ENCODE results near the gene HSP90AB1.

HSP90AB1 gene

DNA sequence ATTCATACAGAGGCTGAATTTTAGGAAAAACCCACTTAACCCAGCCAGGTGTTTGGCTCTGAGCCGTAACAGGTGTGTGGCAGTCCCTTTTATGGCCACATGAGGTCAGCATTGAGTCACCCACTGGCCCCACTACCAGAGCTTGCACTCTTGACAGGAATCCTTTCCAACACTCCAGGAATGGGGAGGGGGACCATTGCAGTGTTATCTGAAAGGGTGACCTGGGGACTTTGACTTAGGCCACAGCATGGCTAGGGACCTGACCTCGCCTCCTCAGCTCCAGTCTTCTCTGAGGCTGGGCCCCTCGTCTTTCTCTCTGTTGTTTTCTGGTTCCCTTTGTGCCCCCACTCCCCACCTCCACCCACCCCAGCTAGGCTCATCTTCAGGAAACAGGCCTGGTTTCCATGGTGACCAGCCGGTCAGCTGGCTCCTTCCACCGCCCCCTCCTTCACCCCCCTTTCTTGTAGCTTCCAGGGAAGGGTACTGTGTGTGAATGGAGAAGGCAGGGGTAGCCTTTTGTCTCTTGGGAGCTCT lies 21.3 kb downstream of the HSP90AB1 start:
- DNase-seq (ENCODE audit: low read depth in 2 of 3, low spot score in 2 of 3), result no peak

DNA sequence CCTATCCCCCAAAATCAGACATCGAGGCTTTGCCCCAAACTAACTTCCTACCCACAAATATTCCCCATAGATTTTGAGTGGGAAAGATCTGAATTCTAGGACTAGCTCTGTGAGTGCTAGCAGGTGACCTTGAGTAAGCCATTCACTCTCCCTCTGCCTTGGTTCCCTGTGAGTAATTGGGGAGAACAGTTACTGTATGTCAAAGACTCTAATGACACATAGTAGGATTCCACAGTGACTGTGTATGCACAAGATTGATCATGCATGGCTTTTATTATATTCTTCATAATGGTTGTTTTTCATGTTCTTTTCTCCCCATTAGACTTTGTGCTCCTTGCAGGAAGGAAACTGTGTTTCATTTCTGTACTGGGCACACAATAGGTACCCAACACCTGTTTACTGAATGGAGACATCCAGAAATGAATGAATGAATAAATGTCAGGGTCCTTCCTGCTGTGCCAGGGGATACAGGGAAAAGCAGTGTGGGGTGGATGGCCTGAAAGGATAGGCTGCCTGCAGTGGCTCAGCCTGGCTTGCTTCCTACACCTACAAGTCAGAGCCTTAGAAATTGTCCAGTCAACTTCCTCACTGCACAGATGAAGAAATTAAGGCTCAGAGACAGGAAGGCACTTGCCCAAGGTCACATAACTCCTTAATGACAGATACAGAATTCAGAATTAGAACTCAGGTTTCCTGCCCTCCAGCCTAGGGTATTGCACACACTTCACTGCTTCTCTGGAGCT lies 22.4 kb downstream of the HSP90AB1 start:
- DNase-seq (ENCODE audit: low read depth in 2 of 3, low spot score in 2 of 3), result no peak

DNA sequence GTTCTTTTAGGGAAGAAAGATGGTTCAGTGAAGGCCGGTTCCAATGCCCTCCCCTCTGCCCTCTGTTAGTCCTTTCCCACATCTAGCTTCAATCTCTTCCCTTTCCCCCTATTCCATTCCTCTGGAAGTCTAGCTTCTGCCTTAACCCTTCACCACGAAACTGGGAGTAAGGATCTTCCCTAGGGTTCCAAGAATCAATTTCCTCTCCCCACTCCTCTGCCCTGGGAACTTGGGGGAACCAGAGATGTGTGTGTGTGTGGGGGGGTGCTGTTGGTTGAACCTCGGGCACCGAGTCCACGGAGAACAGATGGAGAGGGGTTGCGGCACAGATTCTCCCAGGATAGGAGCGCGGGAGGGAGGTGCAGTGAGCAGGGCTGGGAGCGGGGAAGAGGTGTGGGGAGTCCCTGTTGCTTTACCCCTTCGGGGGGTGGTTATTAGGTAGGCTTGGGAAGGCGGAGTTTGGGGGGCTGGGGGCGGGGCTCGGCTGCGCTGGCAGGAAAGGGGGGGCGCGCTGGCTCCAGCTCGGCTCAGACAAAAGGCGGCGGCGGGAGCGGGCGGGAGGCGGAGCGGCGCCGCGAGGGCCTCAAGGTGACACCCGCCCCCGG lies 23.1 kb downstream of the HSP90AB1 start, which contains the start of gene TMEM151B:
Gene TMEM151B (plus strand): TSS at position 530 of the 605 bp plus-strand sequence. CDS start 293 bp downstream, outside the sequence.
- no peak for DNase-seq (ENCODE audit: low read depth in 2 of 3, low spot score in 2 of 3)

DNA sequence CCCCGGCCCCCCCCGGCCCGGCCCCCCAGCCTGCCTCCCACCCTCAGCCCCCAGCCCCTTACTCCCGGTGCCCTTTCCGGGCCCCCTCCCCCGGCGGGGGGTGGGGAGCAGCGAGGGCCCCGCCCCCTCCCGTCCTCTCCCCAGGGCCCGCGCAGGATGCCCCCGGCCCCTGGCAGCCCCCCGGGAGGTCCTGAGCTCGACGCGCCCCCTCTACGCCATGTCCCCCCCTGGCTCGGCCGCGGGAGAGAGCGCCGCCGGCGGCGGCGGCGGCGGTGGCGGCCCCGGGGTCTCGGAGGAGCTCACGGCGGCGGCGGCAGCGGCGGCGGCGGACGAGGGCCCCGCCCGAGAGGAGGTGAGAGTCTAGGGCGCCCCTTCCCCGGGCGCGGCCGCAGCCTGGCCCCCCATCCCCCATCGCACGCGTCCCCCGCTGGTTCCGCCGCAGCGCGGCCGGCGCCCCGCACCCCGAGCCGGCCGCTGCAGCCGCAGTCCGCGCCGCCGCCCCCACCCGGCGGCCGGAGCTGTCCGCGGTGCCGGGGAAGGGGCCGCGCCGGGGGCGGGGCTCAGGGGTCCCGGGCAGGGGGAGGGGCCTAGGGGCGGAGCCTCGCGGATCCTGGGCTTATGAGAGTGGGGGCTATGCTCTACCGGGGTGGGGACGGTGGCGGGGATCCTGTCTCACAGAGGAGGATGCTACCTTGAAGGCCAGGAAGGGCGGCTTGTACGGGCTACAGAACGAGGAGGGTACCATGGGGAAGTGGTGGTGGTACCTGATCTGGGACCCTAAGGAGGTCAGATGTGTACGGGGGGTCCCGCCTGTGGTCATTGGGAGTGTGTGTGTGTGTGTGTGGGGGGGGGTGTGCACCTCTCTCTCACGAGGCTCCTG lies 23.9 kb downstream of the HSP90AB1 start:
- DNase-seq (ENCODE audit: low read depth in 2 of 3, low spot score in 2 of 3), result no peak

DNA sequence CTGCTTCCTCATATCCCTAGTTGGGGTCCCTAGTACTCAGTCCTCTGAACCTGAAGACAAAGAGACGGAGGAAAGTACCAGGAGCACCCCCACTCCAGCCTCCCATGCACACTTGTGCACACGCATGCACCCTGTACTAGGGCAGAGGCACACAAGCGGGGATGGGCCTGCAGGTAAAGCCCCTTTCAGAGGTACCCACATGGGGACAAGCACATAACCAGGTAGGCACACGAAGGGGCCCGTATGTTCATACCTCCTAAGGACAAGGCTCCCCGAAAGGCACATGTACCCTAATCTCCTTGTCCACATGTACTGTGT lies 24.5 kb downstream of the HSP90AB1 start:
- DNase-seq (ENCODE audit: low read depth in 2 of 3, low spot score in 2 of 3), result no peak

DNA sequence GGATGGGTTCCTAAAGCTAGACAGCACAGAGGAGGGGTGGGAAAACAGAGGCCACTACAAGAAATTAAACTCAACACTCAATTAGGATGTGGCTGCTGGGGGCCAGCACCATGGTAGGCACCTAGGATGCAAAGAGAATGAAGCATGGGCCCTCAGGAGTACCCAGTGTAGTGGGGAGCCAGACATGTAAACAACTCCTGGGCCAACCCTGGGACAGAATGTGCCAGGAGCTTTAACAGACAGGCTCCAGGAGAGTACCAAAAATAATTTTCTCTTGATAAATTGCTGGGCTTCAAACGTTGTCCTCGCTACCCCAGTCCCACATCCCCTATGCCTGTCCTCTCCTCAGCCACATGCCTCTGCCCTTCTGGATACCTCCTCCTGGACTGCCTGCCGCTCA lies 25.0 kb downstream of the HSP90AB1 start:
- no peak for DNase-seq (ENCODE audit: low read depth in 2 of 3, low spot score in 2 of 3)

DNA sequence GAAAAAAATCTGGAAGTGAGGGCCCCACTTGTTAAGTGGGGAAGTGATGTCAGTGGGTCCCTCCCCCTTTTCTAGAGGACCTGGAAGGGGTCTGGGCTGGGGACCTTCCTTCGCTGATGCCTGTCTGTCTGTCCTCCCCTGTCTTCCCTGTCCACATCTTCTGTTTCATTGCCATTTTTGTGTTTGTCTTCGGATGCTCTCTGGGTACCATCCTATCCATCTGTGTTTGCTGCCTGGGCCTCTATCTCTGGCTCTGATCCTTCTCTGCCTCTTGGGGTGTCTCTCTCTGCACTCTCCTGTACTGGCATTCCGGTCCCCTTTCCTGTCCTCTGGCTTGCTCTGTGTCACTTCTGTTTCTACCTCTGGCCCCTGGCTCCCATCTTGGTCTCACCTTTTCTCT lies 25.6 kb downstream of the HSP90AB1 start:
- DNase-seq (ENCODE audit: low read depth in 2 of 3, low spot score in 2 of 3), result no peak

DNA sequence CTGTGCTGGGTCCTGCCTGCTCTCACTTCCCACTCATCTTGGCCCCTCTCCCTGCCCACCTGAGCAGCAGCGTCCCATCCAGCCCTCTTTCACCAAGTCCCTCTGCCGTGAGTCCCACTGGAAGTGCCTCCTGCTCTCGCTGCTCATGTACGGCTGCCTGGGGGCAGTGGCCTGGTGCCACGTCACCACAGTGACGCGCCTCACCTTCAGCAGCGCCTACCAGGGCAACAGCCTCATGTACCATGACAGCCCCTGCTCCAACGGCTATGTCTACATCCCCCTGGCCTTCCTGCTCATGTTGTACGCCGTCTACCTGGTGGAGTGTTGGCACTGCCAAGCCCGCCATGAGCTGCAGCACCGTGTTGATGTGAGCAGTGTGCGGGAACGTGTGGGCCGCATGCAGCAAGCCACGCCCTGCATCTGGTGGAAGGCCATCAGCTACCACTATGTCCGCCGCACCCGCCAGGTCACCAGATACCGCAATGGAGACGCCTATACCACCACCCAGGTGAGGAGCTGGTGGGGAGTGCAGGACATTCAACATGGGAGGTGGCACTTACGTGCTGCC lies 26.2 kb downstream of the HSP90AB1 start:
- no peak for DNase-seq (ENCODE audit: low read depth in 2 of 3, low spot score in 2 of 3)

DNA sequence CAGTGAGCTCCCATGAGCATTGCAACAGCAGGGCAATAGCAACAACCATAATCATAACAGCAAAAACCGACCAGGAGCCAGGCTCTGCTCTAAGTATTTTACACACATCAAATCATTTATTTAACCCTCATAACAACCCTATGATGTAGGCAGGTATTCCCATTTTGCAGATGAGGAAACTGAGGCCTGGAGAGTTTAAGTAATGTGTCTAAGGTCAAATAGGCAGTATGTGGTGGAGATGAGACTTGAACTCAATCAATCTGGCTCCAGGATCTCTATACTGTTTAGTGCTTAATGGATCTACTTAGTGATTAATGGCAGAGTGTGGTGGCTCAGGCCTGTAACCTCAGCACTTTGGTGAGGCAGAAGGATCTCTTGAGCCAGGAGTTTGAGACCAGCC lies 26.7 kb downstream of the HSP90AB1 start:
- DNase-seq (ENCODE audit: low read depth in 2 of 3, low spot score in 2 of 3), result no peak

DNA sequence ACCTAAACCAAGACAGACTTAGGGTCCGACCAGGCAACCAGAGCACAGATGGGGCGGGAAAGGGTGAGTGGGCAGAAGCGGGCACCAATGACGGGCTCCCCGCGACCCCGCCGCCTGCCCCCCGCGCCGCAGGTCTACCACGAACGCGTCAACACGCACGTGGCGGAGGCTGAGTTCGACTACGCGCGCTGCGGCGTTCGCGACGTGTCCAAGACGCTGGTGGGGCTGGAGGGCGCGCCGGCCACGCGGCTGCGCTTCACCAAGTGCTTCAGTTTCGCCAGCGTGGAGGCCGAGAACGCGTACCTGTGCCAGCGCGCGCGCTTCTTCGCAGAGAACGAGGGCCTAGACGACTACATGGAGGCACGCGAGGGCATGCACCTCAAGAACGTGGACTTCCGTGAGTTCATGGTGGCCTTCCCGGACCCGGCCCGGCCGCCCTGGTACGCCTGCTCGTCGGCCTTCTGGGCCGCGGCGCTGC lies 28.4 kb downstream of the HSP90AB1 start:
- DNase-seq (ENCODE audit: low read depth in 2 of 3, low spot score in 2 of 3), result no peak

DNA sequence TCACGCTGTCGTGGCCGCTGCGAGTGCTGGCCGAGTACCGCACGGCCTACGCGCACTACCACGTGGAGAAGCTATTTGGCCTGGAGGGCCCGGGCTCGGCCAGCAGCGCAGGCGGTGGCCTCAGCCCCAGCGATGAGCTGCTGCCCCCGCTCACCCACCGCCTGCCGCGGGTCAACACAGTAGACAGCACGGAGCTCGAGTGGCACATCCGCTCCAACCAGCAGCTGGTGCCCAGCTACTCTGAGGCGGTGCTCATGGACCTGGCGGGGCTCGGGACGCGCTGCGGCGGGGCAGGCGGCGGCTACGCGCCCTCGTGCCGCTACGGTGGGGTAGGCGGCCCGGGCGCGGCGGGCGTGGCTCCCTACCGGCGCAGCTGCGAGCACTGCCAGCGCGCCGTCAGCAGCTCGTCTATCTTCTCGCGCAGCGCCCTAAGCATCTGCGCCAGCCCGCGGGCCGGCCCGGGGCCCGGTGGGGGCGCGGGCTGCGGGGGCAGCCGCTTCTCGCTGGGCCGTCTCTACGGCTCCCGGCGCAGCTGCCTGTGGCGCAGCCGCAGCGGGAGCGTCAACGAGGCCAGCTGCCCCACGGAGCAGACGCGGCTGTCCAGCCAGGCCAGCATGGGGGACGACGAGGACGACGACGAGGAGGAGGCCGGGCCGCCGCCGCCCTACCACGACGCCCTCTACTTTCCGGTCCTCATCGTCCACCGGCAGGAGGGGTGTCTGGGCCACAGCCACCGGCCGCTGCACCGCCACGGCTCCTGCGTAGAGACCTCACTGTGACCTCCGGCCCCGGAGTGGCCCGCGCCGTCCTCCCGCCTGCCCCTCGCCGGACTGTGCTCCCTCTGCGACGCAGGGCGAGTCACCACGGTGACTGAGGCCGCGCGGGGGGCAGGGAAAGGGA lies 29.1 kb downstream of the HSP90AB1 start:
- no peak for DNase-seq (ENCODE audit: low read depth in 2 of 3, low spot score in 2 of 3)

DNA sequence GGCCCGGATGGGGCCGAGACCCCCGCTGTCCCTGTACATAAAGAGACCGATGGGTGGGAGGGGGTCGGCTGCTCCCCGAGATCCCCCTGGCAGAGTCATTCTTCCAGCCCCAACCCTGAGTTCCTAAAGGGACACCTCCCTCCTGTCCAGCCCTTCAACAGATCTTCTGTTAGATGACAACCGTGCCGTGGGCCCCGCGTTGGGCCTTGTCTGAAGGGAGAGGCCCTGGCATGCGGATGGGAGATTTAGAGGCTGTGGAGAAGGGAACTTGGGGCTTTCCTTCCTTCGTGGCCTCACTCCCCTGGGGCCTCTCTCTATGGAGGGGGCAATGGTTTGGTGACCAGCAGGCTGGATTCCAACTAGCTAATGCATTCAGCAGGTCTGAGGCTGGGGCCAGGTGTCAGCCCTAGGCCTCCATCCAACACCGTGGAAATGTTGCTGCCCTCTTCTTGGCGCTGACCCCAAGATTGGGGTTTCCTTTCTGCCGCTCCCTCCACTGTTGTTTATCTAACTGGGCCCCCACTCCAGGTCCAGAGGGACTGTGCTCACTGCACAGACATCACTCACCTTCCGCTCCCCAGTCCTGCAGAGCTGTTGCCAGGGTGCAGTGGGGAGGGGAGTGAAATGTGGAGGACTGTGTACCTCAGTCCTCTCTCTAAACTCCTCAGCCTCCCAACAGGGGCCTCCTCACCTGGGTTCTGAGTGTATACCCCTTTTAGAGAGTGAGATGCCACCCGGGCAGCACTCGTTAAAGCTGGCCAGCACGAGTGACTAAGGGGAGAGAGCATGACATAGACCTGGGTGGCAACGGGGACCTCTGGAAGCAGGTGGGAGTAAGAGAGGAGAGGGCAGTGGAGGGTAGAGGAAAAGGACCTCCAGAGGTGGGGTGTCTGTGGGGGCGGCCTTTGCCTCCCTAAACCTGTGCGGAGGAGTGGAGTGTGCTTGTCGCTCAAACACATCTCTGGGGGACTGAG lies 30.1 kb downstream of the HSP90AB1 start:
- DNase-seq (ENCODE audit: low read depth in 2 of 3, low spot score in 2 of 3), result no peak

DNA sequence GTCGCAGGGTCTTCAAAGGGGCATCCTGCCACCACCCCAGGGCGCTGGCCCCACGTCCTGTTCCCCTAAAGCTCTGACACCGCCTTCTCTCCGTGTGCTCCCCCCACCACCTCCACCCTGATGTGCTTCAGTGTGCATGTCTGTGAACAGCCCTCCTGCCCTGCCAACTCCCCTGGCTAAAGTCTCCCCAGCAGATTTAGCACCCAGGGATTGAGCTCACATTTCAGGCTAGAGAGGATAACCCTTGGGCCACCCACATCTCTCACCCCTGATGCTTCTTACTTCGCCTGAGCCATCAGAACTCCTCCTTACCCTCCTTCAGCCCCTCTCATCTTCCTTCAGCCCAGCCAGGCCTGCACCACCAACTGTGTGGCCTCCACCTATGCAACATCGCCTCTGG lies 30.9 kb downstream of the HSP90AB1 start:
- no peak for DNase-seq (ENCODE audit: low read depth in 2 of 3, low spot score in 2 of 3)

DNA sequence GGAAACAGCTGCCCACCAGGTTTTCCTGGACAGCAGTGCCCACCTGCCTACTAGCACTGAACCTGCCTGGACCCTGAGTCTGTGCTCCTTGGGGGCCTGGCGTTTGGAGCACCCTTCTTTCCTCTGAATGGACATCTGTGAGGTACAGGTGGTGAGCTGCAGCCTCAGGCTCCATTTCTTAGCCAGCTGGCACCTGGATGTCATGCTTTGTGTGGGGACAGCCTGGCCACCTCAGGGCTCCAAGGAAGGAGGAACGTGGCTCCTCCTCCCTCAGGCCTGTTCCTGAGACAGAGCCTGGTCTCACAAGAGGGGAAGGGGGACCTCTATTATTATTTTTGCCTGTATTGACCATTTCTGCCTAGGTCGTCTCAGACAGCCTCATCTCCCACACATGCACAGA lies 31.4 kb downstream of the HSP90AB1 start:
- DNase-seq (ENCODE audit: low read depth in 2 of 3, low spot score in 2 of 3), result no peak

DNA sequence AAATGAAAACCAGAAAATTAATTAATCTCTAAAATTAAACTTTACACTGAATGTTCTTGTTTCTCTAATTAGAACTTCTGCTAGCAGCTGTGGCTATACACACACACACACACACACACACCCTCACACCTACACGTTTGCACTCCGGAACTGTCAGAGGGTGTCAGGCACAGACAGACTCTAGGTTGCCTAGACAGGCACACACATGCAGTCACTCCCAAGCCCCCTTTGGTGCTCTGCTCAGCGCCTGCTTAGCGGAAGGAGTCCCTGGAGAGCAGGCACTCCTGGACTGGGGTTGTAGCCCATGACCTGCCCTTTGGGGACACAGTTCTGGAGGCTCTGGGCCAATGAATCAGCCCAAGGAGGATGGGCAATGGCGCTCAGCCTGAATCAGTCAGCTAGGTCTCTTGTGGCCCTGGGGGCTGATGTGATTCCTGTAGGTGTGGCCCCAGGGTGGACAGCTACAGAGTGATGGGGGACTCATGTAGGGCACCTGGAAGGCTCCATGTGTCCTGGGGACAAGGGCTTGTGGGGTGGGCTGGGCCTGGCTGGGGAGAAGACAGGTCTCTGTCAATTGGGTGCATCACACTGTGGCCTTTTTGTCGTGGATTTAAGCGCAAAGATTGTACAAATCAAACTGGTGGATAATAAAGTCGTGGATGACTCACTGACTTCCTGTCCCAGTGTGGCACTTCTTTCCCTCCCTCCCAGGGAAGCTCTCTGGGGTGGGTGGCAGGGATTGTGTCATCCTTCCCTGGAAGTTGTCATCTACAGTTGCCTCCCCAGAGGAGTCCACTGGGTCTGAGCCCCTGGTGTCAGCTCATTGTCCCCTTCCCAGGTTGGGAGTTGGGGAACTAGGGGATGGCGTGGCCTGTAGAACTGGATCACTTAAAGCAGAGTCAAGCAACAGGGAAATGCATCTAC lies 32.1 kb downstream of the HSP90AB1 start:
- DNase-seq (ENCODE audit: low read depth in 2 of 3, low spot score in 2 of 3), result no peak

DNA sequence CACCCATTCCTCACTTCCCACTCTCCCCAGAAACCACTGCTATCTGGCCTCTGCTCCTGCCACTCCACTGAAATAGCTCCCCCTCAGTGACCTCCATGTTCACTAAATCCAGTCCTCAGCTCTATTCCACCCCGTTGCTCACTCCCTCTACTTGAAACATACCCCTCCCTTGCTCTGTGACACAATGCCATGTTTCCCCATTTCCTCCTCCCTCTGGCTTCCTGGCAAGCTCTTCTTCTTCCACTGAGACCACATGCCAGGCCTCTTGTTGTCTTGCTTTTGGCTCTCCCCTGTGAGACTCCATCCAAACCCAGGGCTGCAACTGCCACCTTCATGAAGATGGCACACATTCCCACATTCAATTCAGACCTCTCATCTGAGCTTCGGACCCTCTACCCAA lies 37.2 kb downstream of the HSP90AB1 start:
- no peak for DNase-seq (ENCODE audit: low read depth in 2 of 3, low spot score in 2 of 3)

DNA sequence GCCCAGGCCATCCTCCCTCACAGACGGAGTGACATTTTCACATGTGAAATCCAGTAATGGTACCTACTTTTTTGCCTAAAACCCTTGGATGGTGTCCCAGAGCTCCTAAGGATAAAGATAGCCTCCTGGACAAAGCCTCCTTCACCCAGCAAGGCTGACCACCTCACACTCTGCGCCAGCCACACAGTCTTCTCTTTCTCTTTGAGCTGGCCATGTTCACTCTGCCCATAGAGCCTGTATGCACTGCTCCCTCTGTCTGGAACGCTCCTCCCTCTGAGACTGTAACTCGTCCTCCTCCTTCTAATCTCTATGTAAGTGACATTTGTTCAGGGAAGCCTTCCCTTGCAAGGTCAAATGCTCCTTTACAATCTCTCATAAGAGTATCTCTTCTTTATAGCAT lies 38.0 kb downstream of the HSP90AB1 start:
- DNase-seq (ENCODE audit: low read depth in 2 of 3, low spot score in 2 of 3), result no peak
